GM21723 (cell line): ENCODE results near the gene SOBP.
"Not testable (repeated sequence)": the region's sequence is repeated elsewhere in the genome, so short reads cannot be mapped to it uniquely, and the experiment has no call there.

Experiments used
- ATAC-seq: cut with Tn5 transposase; IDR thresholded peaks from one replicate; pipeline ENCODE4 v1.9.1; 2021; ENCODE audit warnings: mild to moderate bottlenecking, moderate library complexity; ENCODE audit not compliant: unreplicated experiment

The SOBP gene

DNA sequence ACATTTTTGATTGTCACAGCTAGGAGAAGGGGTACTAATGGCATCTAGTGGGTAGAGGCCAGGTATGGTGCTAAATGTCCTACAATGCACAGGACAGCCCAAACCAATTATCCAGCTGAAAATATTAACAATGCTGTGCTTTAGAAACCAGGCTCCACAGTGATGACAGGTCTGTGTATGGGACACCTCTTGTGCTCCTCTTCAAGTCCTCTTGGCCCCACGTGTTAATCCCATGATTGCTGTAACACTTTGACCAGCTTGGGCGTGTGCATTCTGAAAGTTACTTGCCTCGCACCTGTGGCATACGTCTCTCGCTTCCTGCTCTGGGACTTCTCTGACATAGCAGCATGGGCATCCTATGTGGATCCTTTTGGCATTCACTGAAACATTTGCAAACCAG, 29.3 kb downstream of the SOBP start:
- ATAC-seq: not testable (repeated sequence)

- not testable (repeated sequence) for ATAC-seq
These were observed 30.8 kb downstream of the SOBP start for GRCh38 chr6:107520706-107521105.

DNA sequence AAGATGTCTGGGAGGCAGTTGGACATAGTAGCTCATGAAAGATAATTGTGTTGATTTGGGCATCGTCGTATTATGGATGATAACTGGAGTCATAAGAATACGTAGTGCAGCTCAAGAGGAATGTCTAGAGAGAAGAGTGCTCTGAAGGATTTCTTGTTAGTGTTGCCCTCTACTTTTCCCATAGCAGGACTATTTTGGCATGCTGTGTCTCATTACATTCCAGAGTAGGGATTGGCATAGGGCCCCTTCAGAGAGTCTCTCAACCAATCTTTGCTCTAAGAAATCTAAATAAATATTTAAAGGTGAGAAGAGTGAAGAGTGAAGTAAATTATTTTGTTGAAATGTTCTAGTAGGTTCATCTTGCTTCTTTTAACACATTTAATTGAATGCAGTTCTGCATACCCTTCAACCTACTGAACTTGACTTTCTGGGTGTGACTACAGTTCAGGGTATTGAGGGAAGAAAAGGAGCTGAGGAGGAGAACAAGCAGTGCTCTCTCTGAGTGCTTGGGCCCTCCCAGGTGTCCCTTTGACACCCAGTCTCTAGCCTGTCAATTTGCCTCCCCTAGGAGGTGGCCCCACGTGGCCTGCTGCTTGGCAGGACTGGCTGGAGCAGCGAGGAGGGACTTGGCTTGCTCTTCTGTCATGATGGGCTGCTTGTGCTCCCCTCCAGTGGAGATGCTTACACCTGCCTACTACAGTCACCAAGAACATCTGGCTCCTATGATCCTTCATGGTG, 33.3 kb downstream of the SOBP start:
- ATAC-seq: no peak

- no peak for ATAC-seq
These were observed 33.9 kb downstream of the SOBP start for GRCh38 chr6:107523794-107524193.

DNA sequence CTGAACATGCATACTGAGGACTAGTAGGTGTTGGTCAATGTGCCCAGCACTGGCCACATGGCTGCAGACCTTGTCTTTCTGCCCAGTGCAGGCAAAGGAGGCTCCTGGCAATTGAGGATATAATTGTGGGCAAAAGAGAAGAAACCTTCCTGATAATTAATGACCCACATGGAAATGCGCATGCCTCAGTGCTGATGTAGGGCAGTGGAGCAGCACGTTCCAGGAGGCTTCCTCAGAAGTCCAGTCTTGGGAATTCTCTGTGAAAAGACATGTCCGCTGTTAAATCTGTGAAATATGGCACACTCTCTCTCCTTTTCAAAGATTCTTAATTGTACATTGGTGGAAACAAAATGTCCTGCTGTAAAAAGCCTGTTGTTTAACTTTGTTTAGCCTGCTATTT, 34.7 kb downstream of the SOBP start:
- ATAC-seq: no peak

DNA sequence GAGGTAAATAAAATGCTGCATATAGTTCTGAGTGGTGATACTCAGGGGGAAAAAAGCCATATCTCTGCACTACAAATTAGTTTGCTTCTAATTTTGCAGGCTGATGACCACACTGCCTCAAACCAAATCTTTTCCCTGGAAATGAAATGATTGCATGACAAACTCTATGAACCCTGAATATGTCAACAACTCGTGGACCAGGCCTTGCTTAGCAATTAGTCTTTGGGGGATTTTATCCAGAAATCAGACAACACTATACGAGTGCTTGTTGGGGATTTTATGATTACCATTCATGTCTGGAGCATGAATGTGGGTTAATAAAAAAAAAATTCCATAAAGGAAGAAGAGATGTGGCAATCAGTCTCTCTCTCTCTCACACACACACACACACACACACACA, 42.0 kb downstream of the SOBP start:
- no peak for ATAC-seq

- ATAC-seq: no peak
These were observed 42.8 kb downstream of the SOBP start for GRCh38 chr6:107532706-107533105.

DNA sequence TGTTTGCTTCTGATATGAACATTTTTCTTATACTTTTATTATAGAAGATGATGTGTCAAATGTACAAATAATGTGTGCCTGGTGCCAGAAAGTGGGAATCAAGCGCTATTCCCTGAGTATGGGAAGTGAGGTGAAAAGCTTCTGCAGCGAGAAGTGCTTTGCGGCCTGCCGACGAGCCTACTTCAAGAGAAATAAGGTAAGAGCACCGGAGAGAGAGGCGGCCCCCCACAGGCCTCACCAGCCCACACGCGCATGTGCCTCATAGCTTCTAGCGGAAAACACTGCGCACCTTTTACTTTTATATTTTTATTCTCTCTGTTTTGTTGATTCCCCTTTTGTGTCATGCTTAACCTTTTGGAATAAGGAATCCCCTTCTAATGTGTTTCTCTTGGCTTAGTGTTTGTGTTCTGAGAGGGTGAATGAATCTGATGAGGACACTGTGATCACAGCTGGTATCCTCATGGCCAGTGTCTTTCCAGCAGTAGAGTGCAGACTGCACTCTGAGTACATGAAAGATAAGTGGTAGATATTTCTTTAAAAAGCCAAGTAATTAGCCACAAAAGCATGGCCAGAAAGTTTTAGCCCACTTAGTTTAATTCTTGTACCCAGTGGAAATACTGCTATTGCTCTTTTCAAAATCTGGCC, 43.6 kb downstream of the SOBP start:
- ATAC-seq: no peak

DNA sequence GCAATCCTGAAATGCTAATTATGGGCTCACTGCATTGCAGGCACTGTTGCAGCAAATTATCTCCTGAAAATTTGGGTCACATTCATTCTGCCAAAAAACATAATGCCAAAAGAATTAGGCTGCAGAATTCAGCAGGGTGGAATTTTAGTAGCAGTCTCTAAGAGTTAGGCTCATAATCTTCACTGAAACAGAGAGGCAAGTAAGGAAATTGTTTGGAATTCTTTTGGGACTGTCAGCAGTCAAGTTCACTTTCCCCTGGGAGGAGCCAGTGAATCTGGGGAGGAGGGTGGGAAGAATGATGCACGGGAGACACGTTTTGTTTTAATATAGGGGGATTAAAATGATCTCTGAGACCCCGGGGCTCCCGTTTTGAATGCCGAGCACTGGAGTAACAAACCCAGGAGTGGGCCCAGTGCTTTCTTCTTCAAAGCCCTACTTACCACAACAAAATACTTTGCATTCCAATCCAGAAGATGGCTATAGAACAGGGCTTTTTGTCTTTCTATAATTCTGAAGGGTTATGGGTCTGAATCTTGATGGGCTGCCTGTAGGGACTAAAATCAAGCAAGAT, 44.7 kb downstream of the SOBP start:
- ATAC-seq: no peak

- no peak for ATAC-seq
These were observed 45.7 kb downstream of the SOBP start for GRCh38 chr6:107535626-107536025.

DNA sequence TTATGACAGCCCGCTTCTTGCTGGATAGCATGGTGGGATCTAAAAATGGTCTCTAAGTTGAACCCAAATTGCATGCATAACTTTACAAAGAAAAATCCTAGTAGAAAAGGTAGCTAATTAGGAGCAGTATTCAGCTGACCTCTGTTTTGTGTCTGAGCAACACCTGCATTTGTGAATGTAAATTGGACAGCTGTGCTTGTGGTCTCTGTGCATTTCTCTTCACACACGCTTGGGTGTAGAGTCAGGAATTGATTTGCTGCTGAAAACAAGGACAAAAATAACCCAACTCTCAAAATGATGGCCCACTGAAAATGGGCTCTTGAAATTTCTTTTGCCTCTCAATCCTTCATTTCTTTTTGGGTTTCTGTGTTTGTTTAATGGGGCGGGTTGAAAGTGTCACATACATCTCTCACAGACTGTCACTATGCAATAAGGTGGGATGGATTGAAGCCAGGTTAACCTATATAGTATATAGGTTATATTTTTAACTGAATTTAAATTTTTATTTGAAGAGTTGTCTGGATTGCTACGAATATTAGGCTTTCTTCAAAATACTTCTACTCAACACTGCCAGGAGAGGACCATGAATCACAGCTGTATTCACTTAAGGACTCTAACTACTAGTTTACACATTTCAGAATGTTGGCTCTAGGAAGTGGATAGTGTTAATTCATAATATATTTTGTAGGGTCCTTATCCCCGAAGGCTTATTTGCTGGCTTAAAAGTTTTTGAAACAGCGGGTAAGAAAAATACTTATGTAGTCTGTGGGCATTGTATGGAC, 46.5 kb downstream of the SOBP start:
- ATAC-seq: no peak

GRCh38 chr6:107537559-107537958, 47.6 kb downstream of the SOBP start:
- ATAC-seq: no peak

- no peak for ATAC-seq
These were observed 49.0 kb downstream of the SOBP start for GRCh38 chr6:107538856-107539387.

DNA sequence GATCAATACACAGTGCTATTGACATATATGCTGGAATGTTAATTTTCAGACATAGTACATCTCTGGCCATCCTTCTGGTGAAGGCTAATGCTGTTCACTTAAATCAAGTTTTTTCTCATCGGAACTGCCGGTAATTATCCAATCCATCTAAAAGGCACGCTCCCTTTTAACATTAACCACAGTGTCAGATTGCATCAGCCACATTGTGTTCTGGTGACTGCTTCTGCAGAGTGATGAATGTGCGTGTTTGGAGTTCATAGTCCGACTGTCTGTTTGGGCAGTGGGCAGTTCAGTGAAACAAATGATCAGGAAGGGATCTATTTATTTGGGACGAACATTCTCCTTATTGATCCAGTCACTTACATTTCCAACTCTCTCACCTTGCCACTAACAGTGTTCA, 49.5 kb downstream of the SOBP start:
- no peak for ATAC-seq

GRCh38 chr6:107539849-107540464, 50.0 kb downstream of the SOBP start:
- no peak for ATAC-seq

DNA sequence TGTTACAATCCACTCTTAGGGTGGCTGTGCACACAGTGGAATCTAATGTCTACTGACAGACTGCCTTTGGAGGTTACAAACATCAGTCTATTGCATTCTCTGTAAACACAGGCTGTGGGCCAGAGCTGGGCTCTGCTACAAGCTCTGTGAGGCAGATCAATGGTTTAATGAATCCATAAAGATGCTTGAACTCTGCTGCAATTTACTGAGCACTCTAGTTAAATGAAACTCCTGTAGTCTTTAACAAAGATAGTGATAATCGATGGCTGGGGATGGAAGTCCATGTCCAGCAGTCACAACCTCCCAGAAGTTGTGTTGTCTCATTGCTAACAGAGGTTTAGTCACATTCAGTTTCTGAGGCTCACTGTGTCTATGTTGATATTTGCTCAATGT, 50.5 kb downstream of the SOBP start:
- no peak for ATAC-seq

DNA sequence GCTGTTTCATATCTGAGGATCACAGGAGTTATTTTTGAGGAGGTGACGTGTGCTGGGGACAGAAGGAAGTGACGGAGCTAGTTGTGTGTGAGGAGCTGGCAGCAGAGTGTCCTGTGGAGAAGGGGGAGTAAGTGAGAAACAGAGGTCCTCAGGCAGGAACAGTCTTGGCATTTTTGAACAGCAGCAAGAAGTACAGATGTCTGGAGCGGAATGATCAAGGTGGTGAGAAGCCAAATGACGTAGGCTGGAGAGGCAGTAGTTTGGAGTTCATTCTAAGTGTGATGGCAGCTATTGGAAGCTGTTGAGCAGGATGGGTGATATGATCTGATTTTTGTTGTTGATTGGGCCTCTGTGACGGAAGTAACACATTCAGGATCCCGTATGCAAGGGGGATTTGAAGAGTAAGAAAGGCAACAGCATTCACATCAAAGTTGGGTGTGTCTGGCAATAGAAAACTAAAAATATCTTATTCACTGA, 52.3 kb downstream of the SOBP start:
- ATAC-seq: no peak

DNA sequence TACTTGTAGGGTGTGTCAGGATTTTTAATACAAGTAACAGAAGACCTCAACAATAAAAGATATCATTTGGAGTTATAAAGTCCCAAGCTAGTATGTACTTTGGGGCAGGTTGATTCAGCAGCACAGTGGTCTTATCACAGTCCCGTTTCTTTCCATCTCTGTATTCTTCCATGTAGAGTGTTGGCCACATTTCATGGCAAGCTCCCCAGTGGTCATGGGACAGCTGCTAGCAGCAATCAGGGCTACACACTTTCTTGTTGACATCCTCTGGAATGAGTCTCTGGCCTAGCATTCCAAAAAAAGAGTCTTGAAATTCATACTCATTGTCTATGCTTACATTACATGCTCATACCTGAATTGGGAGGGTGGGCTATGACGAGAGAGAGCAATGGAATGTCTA, 53.2 kb downstream of the SOBP start:
- no peak for ATAC-seq

GRCh38 chr6:107543567-107543966, 53.6 kb downstream of the SOBP start:
- ATAC-seq: no peak

DNA sequence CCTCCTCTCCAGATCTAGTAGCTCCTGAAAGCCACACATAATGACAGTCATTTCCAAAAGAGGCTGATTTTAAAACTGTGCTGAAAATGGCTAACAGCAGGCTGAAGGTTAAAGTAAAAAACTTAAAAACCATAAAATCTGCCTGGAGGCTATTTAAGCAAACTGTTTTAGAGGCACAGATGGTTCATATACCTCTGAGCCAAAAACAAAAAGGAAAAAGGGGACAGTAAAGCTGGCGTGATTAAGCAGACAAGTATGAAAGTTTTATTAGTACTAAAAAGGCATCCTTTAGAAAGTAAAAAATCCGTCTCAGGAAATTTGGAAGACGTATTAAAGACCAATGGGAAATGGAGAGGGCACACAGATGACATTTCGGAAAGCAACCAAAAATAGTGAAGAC, 55.8 kb downstream of the SOBP start:
- no peak for ATAC-seq
